LNCAP (cell line): ENCODE measurements around the gene FGF1.

Experiments
- CTCF ChIP-seq: fragments of 450-650 bp; IDR thresholded peaks from 2 replicates; pipeline ENCODE4 v1.5.1; 2017; ENCODE audit warnings: mild to moderate bottlenecking

Gene FGF1

GRCh38 chr5:142676318-142676717, 9.6 kb downstream of the FGF1 start:
- no peak for TF ChIP-seq CTCF

- TF ChIP-seq CTCF, result no peak
Measured at GRCh38 chr5:142674531-142675469, 11.1 kb downstream of the FGF1 start.

- TF ChIP-seq CTCF, result no peak
Measured at GRCh38 chr5:142671801-142672200, 14.1 kb downstream of the FGF1 start.

GRCh38 chr5:142671266-142671665, 14.6 kb downstream of the FGF1 start:
- no peak for TF ChIP-seq CTCF

GRCh38 chr5:142670804-142671203, 15.1 kb downstream of the FGF1 start:
- no peak for TF ChIP-seq CTCF

GRCh38 chr5:142669477-142669876, 16.4 kb downstream of the FGF1 start:
- TF ChIP-seq CTCF, result no peak

- no peak for TF ChIP-seq CTCF
Measured at GRCh38 chr5:142668336-142668735, 17.6 kb downstream of the FGF1 start.

- no peak for TF ChIP-seq CTCF
Measured at GRCh38 chr5:142667831-142668230, 18.1 kb downstream of the FGF1 start.
